ENCODE measurements around the gene SPANXC. TPM values are rescaled to one million over a fixed set of nuclear protein-coding genes. Genes with fewer than 3 reads are reported as not detected.
"Not testable (repeated sequence)": the region's sequence is repeated elsewhere in the genome, so short reads cannot be mapped to it uniquely, and the experiment has no call there.

SPANXC gene
- polyA plus RNA-seq (ENCODE audit: insufficient read length in 3 of 3) = not detected

- not testable (repeated sequence) for DNase-seq (ENCODE audit: low read depth in 3 of 3, low spot score in 2 of 3)
Observed at GRCh38 chrX:141242417-141242816, at the start of gene SPANXC. Gene SPANXC, minus strand, starts transcription at chrX:141242517. Its CDS starts 60 bp downstream, at chrX:141242457.

GRCh38 chrX:141279476-141279875 is 37.2 kb upstream of the SPANXC start:
- no peak for DNase-seq (ENCODE audit: low read depth in 3 of 3, low spot score in 2 of 3)

GRCh38 chrX:141278306-141278705 is 36.0 kb upstream of the SPANXC start:
- DNase-seq (ENCODE audit: low read depth in 3 of 3, low spot score in 2 of 3) = no peak

GRCh38 chrX:141258080-141258479 is 15.8 kb upstream of the SPANXC start:
- no peak for DNase-seq (ENCODE audit: low read depth in 3 of 3, low spot score in 2 of 3)

- no peak for DNase-seq (ENCODE audit: low read depth in 3 of 3, low spot score in 2 of 3)
Observed at GRCh38 chrX:141221611-141222010, 20.7 kb downstream of the SPANXC start.

- DNase-seq (ENCODE audit: low read depth in 3 of 3, low spot score in 2 of 3) = no peak
Observed at GRCh38 chrX:141220342-141221008, 21.8 kb downstream of the SPANXC start.

GRCh38 chrX:141214196-141214595 is 28.1 kb downstream of the SPANXC start:
- DNase-seq (ENCODE audit: low read depth in 3 of 3, low spot score in 2 of 3) = no peak

- no peak for DNase-seq (ENCODE audit: low read depth in 3 of 3, low spot score in 2 of 3)
Observed at GRCh38 chrX:141201962-141202361, 40.4 kb downstream of the SPANXC start.

Other genes starting within 250 kb of the SPANXC start
- not detected for gene SPANXB1, start 239.9 kb downstream of the SPANXC start, polyA plus RNA-seq (ENCODE audit: insufficient read length in 3 of 3)
- 10 to 100 TPM; 64.7 to 70.6 (median 64.9) TPM for gene LDOC1, start 65.4 kb downstream of the SPANXC start, polyA plus RNA-seq (ENCODE audit: insufficient read length in 3 of 3)